ENCODE measurements around the gene LDB2. TPM values are rescaled to one million over a fixed set of nuclear protein-coding genes. Genes with fewer than 3 reads are reported as not detected.

LDB2 gene
- polyA plus RNA-seq, 3 donors = not detected

- H3K36me3 ChIP-seq (replicated peaks in 1 of 2; ENCODE audit: control insufficient read depth in 1 of 2, insufficient read depth in 2 of 2, low read length in 2 of 2) = no peaks in the 10 kb centered on the region
- H3K9me3 ChIP-seq (replicated peaks in 1 of 2; ENCODE audit: control insufficient read depth in 1 of 2, insufficient read depth in 1 of 2, low read length in 2 of 2) = no peaks in the 10 kb centered on the region
- no peak overlapping the region for H3K4me2 ChIP-seq (replicated peaks; ENCODE audit: extremely low read depth, low read length, poor library complexity, severe bottlenecking)
- no peaks in the 10 kb centered on the region for H3K36me3 Mint-ChIP-seq
- H4K20me1 ChIP-seq (ENCODE audit: insufficient read depth, low read length) = no peaks in the 10 kb centered on the region
- H3K27ac Mint-ChIP-seq = no peak overlapping the region
- 86% methylated on average over 4 of the region's 5 CpGs for WGBS (ENCODE audit: insufficient coverage)
- H3K79me2 ChIP-seq (ENCODE audit: insufficient read depth, low read length) = no peaks in the 10 kb centered on the region
- no peak overlapping the region for H3K27ac ChIP-seq (ENCODE audit: low read depth in 1 of 2, low read length in 2 of 2)
- DNase-seq = no peak
- intact Hi-C loops (cut with micrococcal nuclease) = no loop called here
- H3K4me3 ChIP-seq (replicated peaks in 1 of 3; ENCODE audit: low read depth in 2 of 3, low read length in 3 of 3) = no peak overlapping the region
- no peaks in the 10 kb centered on the region for H3K4me1 Mint-ChIP-seq
- H3K27me3 Mint-ChIP-seq (ENCODE audit: low read depth in 3 of 3) = peaks cover 0 to 2% (median 0%) of the 10 kb centered on the region in 3 donors
- H3K4me3 Mint-ChIP-seq = no peak overlapping the region
- no peak overlapping the region for H2AFZ ChIP-seq (ENCODE audit: insufficient read depth, low read depth, low read length, poor library complexity, severe bottlenecking)
- peaks cover 0 to 1% (median 0%) of the 10 kb centered on the region in 7 donors for H3K9me3 Mint-ChIP-seq
- H3K4me1 ChIP-seq (ENCODE audit: control insufficient read depth in 1 of 2, insufficient read depth in 2 of 2, low read length in 2 of 2) = no peaks in the 10 kb centered on the region
- no peaks in the 10 kb centered on the region for H3K27me3 ChIP-seq (ENCODE audit: control insufficient read depth in 2 of 2, insufficient read depth in 2 of 2, low read length in 2 of 2)
- no peak overlapping the region for H3K9ac ChIP-seq (ENCODE audit: insufficient read depth, low read length, poor library complexity, severe bottlenecking)
- no peak for TF ChIP-seq CTCF (IDR thresholded peaks at IDR 0.05)
Measured at GRCh38 chr4:16775411-16776154, 122.9 kb downstream of the LDB2 start.

DNA sequence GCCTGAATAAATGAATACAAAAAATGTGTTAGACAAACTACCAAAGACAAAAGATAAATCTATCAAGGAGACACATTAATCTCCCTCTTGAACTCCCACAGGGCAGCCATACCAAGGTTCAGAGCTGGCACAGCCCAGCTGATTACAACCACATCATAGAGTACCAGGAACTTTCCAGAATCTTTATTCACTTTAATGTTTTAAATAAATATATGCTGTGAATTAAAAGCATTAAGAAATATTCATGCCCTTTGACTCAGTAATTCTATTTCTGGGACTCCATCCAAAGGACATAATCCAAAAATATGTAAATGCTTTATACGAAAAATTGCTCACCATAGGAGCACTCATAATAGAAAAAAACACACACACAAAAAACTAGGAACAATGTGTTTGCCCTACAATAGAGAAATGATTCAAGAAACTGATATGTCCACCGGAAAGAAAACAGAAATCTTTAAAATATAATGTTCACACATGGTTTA lies 126.0 kb downstream of the LDB2 start:
- H3K9me3 ChIP-seq (replicated peaks in 1 of 2; ENCODE audit: control insufficient read depth in 1 of 2, insufficient read depth in 1 of 2, low read length in 2 of 2) = no peaks in the 10 kb centered on the region
- no peaks in the 10 kb centered on the region for H3K4me1 ChIP-seq (ENCODE audit: control insufficient read depth in 1 of 2, insufficient read depth in 2 of 2, low read length in 2 of 2)
- Mint-ChIP-seq H3K27me3 (ENCODE audit: low read depth in 3 of 3) (peaks cover 0 to 2% (median 2%) of the 10 kb centered on the region in 3 donors), H3K9me3 (peaks cover 0 to 3% (median 0%) of the 10 kb centered on the region in 7 donors), H3K4me1 (no peaks in the 10 kb centered on the region), H3K4me3 (no peak overlapping the region), H3K27ac (no peak overlapping the region), H3K36me3 (no peaks in the 10 kb centered on the region)
- no peak overlapping the region for H3K4me2 ChIP-seq (replicated peaks; ENCODE audit: extremely low read depth, low read length, poor library complexity, severe bottlenecking)
- TF ChIP-seq CTCF (IDR thresholded peaks at IDR 0.05) = no peak
- H3K36me3 ChIP-seq (replicated peaks in 1 of 2; ENCODE audit: control insufficient read depth in 1 of 2, insufficient read depth in 2 of 2, low read length in 2 of 2) = no peaks in the 10 kb centered on the region
- H3K4me3 ChIP-seq (replicated peaks in 1 of 3; ENCODE audit: low read depth in 2 of 3, low read length in 3 of 3) = no peak overlapping the region
- intact Hi-C loops (cut with micrococcal nuclease) = no loop called here
- DNase-seq = no peak
- no peak overlapping the region for H3K27ac ChIP-seq (ENCODE audit: low read depth in 1 of 2, low read length in 2 of 2)
- no peaks in the 10 kb centered on the region for H4K20me1 ChIP-seq (ENCODE audit: insufficient read depth, low read length)
- no peak overlapping the region for H2AFZ ChIP-seq (ENCODE audit: insufficient read depth, low read depth, low read length, poor library complexity, severe bottlenecking)
- no peaks in the 10 kb centered on the region for H3K79me2 ChIP-seq (ENCODE audit: insufficient read depth, low read length)
- no CpG with 5 or more reads among the region's 2 CpGs for WGBS (ENCODE audit: insufficient coverage)
- no peak overlapping the region for H3K9ac ChIP-seq (ENCODE audit: insufficient read depth, low read length, poor library complexity, severe bottlenecking)
- no peaks in the 10 kb centered on the region for H3K27me3 ChIP-seq (ENCODE audit: control insufficient read depth in 2 of 2, insufficient read depth in 2 of 2, low read length in 2 of 2)

All from CD14-positive monocyte (primary cell).